SW480 (cell line): ENCODE measurements around the gene MATN1.

ENCODE experiments used
- DNase-seq: peaks from one replicate; pipeline ENCODE4 v3.0.0-alpha.2; 2016; ENCODE audit warnings: low spot score

The MATN1 gene

GRCh38 chr1:30731806-30732276 lies 8.5 kb upstream of the MATN1 start:
- no peak for DNase-seq

DNA sequence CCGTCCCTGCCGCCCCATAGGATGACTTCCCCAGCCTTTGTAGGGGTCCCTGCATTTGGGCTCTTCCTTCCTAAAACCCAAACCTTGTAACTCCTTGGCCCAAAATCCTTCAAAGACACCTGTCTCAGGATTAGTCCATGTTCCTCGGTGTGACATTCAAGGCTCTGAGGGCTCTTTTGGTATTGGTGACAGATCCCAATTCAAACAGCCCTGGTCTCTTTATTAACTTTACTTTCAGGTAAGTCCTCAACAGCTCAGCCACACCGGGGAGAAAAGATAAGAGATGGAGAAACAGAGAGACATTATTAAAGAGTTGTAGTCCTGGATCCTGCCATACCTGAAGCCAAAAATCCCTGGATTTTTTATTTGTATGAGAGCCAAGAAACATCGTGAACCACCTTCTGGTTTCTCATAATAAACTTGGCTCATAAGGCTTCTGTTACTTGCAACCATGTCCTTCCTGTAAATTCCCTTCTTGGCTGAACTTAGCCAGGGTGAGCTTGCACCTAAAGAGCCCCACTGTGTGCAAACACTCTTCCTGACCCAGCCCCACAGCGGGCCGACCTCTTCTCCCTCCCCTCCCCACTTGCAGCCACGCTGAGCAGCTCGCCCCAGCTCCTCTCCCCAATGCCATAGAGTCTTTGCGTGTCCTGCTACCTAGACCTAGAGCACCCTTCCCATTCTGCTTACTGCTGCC lies 7.9 kb upstream of the MATN1 start:
- DNase-seq = no peak

DNA sequence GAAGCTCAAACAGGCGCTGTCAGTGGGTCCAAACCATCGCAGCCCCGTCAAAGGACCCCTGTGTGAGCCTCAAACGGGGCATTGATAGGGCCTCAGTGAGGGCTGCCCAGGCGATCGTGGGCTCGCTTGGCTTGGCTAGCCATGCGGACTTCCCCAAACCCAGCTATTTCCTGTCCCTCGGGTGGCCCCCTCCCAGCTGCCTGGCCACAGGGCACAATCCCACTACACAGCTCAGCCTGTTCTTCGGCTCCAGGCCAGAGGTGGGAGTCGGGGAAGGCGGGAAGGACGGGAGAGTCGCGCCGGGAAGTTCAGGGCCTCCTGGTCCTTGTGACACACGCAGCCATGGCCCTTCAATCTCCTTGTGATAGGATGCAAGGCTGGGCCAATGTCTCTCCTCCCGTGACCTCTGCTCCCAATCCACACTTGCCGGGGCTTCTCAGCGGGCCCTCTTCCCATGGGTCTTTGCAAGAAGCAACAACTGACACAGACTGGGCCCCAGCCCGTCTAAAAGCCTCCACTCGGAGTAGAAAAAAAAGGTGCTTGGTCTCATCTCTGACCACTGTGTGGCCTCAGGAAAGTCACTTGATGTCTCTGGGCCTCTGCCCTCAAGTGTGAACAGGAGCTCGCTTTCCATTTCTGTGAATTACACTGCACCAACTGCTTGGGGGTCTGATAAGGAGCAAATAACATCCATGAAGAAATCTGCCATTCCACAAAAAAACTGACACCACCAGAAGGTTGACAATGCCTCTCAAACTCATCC lies 7.1 kb upstream of the MATN1 start:
- no peak for DNase-seq

GRCh38 chr1:30729901-30730300 lies 6.5 kb upstream of the MATN1 start:
- peak; percentile 83 for DNase-seq

GRCh38 chr1:30728832-30729638 lies 5.7 kb upstream of the MATN1 start:
- DNase-seq = peak; percentile 43

DNA sequence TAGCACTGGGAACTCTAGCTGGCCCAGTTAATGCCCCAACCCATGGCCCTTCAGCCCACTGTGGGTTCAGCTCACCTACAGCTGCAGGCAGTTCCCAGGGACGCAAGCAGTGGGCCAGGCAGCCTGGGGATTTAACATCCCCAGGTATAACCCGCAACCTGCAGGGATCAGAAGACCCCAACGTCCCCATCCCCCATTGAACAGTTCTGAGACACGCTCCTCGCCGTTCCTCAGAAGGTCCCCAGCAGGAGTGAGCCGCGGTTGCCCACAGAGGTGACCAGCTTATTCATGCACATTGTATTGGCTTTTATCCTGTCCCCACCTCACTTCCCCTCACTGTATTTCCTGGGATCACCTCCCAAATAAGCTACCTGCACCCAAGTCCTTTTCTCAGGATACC lies 5.0 kb upstream of the MATN1 start:
- no peak for DNase-seq

GRCh38 chr1:30727824-30728223 lies 4.4 kb upstream of the MATN1 start:
- peak; percentile 47 for DNase-seq

GRCh38 chr1:30726773-30727684 lies 3.6 kb upstream of the MATN1 start:
- no peak for DNase-seq

DNA sequence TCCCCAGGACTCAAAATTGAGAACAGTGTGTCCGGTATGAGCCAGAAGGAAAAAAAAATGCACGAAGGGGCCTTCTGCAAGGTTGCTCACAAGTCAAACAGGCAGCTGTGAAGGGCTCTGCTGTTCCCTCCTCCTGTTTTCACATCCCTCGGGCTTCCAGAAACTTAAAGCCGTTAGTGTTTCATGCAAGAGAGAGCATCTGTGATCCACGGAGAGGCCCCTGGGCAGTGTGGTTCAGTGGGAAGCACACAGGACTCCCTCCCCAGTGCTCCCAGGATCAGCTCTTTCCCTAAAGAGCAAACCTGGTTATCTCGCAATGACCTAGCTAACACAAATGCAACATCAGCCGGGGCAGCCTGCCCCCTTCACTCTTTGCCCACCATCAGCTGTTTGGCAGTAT lies 2.9 kb upstream of the MATN1 start:
- no peak for DNase-seq

GRCh38 chr1:30725450-30726095 lies 2.2 kb upstream of the MATN1 start:
- no peak for DNase-seq

DNA sequence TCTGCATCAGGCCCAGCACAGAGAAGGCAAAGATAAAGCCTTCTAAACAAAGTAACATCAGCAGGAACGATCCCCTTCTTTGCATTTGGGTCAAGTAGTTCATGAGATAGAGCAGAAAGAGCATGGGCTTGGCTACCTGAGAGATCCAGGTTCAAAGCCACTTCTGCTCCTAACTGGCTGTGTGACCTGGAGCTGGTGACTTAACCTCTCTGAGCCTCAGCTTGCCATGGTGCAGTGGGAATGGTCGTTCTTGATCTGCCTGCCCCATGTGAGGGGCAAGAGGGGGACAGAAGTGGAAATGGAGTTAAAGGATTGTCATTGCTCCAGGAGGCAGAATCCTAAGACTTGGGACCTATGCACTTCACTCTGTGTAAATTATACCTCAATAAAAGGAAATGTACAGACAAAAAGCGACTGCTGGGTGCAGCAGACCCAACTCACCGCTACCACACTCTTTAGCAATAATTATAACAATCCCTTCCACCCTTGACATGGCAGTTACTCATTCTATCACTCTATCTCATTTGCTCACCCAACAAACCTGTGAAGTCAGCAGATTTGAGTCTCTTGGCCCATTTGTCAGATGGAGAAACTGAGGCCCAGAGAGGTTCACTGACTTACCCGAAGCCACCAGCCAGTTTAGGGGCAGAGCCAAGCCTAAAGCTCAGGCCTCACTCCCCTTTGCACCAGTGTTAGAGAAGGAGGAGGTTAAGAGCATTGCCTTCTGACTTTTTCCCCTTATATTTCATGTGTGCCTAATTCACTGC lies 1.5 kb upstream of the MATN1 start:
- no peak for DNase-seq

DNA sequence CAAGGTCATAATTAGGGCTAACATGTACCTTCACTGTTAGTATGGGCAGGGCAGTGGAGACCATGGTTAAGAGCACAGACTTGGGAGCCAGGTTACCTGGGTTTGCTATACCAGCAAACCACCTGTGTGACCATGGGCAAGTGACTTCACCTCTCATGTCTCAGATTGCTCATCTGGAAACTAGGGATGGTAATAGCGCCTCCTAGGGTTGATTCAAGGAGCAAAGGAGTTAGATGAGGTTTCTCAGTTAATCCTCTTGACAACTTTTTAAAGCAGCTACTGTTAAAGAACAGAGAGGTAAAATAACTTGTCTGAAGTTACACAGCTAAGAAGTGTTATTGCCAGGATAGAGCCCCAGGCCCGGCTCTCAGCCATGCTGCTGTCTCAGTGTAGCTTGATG lies 790 bp upstream of the MATN1 start:
- no peak for DNase-seq

GRCh38 chr1:30721812-30722537 lies 1.4 kb downstream of the MATN1 start:
- no peak for DNase-seq

DNA sequence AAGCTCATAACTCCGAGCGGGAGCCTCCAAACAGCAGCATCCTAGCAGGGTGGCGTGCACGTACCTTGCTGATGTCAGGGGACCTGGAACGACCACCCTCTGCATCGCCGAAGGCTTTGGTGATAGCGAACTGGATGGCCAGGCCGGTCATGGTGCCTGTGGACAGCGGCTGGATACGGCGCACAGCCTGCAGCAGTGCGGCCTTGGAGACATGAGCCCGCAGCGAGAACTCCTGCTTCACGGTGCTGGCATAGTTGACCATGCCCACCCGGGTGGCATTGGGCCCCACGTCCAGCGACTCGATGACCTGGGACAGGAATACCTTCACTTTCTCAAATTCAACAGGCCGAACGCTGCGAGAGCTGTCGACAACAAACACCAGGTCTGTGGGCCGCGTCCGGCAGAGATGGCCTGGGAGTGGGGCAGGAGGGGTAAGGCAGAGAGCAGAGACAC lies 2.0 kb downstream of the MATN1 start:
- DNase-seq = no peak

GRCh38 chr1:30720271-30721223 lies 2.8 kb downstream of the MATN1 start:
- DNase-seq = no peak

DNA sequence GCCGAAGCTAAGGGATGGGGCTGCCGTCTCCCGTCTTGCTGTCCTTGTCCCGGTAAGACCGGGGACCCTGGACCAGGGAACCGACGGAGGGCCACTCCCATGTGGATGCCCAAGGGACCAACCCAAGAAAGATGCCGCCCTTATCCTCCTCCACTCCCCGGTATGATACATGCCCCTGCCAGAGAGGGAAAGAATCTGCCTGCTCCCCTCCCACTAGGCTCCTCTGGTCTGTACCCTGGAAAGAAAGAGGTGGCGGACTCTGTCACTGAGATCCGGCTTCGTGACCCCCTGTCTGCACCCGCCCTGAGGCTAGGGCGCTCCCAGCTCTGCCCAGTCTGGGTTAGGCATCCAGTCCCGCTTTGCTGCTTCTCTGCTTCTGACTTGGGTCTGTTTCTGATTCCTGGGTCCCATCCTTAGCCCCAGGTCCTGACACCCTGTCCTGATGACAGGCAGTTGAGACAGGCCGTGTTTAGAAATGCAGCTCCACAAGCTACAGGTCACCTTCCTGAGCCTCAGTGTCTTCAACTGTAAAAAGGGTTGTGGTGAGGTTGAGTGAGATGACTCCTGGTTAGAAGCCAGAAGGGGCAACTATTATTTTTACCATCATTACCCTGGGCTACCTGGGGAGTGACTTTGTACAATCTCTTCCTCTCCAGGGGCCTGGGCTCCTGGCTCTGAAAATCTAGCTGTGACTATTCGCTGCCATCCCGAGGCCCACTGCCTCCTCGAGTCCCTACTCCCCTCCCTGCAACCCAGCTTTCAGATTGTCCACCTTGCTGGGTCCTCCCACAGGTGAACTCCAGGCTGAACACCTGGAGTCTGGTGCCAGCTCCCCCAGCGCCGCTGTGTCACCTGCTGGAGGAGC lies 3.7 kb downstream of the MATN1 start:
- DNase-seq = peak; percentile 59

GRCh38 chr1:30718636-30719405 lies 4.6 kb downstream of the MATN1 start:
- DNase-seq = peak; percentile 94
